GM19351 (cell line): ENCODE data around the gene TCTN2.

Source experiments
- ATAC-seq: cut with Tn5 transposase; IDR thresholded peaks from one replicate; pipeline ENCODE4 v1.9.1; 2021; ENCODE audit warnings: mild to moderate bottlenecking, moderate library complexity; ENCODE audit not compliant: unreplicated experiment

The TCTN2 gene

DNA sequence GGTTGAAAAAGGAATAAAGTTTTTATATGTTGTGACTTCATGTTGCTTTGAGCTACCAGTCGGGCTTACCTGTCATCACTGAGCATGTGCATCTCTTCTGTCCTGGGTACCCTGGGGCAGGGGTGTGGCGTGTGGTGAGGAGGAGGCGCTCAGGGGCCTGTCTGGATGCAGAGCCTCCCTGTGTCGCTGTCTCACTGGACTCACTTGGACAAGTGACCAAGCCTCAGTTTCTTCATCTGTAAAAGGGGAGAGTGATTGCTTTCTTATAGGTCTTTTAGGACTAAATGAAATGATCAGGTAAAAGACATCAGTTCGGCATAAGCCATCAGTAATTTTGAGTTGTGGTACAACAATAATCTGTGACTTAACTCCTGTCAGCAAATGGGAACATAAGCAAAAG, 63.4 kb downstream of the TCTN2 start:
- ATAC-seq = no peak

DNA sequence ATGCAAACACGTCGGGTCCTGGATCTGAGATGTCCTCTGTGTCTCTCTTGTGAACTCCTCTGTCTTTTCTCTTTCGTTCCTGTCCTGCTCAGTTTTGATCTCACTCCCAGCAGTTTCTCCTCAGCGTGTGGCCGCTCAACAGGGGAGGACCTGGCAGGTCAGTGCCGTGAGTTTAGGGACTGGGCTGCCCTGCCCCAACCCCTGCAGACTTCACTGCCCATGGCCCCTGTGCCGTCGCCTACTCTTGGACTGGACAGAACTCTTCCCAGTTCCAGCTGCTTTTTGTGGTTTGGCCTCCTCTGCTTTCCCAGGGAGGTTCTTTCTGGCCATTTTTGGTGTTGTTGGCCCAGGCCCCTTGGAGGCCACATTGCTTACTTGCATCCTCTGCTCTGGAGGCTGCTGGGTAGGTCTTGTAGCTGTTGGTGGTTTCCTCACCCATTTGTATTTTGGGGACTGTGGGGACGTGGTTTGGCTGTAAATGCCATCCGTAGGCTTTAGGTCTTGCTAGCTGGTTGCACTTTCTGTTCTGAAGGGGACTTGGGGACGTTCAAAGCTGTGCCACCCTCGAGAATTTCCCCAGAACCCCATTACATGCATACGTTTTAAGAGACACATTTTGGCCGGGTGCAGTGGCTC, 71.1 kb downstream of the TCTN2 start:
- no peak for ATAC-seq

DNA sequence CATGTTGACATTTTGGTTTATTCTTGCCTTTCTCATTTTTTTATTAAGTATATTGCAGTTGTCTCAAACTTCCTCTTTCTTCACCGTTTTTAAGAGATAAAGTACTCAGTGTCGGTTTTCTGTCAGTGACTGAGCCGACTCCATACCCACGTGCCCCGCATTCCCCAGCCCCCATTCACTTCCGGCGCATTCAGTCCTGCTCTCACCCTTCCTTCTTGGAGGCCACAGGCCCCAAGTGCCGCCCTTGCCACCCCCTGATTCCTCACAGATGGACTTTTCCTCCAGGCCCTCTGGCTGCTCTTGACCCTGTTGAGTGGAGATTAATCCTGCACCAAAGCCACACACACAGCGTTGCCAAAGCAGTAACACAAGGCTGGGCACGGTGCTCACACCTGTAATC, 72.1 kb downstream of the TCTN2 start:
- ATAC-seq = no peak

DNA sequence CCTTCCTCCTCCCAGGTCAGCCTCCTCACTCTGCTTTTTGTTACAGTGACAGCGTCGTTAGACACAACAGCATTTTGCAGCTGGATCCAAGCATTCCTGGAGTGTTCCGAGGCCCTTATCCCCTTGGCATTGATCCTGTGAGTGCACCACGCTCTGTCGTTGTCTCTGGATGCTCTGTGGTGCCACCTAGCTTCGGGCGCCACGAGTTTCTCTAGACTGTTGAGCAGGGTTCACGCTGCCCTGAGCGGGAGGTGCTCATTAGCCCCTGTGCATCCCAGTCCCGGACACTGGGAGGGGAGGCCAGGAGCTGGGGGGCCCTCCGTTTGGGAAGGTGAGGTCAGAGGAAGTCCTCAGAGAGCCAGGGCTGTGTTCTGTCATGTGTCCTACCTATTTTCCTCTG, 73.9 kb downstream of the TCTN2 start:
- no peak for ATAC-seq

DNA sequence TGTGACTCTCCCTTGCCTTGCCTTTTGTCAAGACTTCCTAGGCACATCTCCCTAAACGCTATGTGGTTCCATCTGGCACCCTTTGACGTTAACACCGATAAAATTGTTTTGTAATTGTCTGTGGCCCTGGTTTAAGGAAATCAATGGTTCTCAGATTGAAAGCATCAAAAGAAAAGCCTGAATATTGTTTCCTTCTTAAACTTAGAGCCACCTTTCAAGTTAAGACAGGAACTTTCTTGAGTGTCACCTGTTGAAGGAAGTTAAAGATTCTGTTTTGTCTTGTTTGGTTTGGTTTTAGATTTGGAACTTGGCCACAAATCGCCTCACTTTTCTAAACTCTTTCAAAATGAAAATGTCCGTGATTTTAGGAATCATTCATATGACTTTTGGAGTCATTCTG, 76.4 kb downstream of the TCTN2 start:
- no peak for ATAC-seq

DNA sequence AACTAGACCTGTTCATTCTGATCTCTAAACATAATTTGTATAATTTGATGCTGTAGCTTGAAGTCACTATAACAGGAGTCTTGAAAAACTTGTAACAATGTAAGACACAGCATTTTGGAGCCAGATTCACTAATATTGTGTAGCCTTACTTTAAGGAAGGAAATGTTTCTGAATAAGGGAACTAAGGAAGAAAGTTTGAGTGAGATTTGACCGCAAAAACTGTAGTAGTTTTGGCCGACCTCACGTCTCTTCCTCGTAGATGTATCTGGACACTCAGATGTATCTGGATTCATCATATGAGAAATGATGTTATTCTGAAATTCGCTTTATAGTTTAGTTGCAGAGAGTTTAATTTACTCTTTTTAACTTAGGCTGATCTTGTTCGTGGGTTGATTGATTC, 77.2 kb downstream of the TCTN2 start:
- no peak for ATAC-seq

DNA sequence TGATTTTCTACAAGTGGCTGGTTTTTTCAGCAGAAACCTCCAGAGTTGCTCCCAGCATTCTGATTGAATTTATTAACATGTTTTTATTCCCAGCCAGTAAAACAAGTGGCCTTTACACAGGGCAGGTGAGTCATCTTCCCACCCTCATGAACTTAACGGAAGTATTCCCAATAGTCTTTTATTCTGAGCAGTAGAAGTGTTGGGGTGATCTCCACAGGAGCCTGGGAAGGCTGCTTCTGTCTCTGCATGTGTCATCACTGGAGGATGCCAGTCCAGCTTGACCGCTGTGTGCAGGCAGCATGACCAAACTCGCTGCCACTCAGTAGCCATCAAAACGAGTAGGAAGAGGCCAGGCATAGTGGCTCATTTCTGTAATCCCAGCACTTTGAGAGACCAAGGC, 77.7 kb downstream of the TCTN2 start:
- ATAC-seq = no peak

DNA sequence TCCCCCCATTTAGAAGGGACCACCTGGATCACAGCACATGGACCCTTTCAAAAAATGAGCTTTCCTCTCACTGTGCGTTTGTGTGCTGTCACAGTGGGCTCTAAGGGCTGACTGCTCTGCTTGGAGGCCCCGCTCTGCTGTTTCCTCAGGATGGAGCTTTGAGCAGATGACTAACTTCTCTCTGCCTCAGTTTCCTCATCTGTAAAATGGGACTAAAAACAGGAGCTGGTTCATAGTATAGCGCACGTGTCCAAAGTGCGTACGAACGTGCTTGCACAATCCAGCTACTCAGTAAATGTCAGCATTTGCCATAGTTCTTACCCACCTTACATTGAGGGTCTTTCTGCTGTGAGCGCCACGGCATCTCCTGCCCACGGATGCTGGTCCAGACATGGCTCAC, 78.4 kb downstream of the TCTN2 start:
- ATAC-seq = no peak

DNA sequence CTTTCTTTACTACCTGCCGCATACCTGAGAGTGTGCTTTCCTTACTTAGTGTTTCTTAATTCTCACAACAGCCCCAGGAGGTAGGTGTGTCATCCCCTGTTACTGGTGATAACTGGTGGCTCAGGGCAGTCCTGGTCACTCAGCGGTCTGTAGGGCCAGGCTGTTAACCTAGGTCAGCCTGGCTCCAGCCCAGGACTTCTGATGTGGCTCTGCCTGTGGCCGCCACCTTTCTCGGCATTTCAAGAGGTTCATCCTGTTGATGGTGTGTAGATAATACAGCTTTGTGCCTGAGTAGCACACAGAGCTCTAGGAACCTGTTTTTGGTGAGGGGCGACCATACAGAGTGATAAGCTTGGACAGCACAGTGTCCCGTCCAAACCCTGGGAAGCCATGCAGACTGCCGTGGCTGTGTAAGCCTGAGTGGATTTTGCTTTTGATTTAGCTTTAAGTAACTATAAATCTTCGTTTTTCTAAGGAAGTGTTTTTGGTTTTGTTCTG, 79.3 kb downstream of the TCTN2 start:
- no peak for ATAC-seq

DNA sequence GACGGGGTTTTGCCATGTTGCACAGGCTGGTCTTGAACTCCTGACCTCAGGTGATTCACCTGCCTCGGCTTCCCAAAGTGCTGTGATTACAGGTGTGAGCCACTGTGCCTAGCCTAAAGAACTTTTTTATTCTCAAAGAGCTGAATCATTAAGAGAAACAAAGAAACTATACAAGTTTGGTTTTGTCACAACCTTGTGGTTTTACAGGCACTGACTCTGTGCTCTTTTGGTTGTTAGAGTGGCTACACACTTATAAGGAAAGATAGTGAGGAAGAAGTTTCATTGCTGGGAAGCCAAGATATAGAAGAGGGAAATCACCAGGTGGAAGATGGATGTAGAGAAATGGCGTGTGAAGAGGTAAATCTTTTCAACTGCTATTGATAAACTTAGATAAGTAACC, 81.1 kb downstream of the TCTN2 start:
- no peak for ATAC-seq

DNA sequence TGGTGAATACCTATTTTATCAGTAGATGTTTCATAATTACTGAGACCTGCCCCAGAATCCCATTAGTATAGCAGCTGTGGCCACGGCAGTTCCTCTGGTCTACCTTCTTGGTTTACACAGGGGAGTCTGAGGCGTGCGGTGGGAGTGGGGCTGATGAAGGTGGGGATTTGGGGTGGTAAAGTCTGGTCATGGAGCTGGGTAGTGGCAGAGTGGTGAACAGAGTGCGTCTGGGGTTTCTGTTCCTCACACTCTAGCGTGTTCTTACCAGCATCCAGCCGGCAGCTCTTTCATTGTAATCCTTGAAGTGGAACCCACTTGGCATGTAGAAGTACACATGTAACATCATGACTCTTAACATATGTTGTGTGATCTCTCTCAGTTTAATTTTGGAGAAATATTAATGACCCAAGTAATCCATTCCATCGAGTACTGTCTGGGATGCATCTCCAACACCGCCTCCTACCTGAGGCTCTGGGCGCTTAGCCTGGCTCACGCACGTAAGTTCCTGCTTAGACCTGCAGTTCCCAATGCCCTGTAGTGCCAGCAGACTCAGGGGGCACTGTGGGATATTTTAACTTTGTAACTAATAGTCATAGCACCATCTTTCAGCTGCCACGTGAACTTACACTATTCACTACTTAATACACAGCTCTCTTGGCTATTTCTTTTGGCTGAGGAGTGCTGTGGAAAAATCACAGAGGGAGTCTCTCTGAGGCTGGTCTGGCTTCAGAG, 83.3 kb downstream of the TCTN2 start:
- no peak for ATAC-seq

DNA sequence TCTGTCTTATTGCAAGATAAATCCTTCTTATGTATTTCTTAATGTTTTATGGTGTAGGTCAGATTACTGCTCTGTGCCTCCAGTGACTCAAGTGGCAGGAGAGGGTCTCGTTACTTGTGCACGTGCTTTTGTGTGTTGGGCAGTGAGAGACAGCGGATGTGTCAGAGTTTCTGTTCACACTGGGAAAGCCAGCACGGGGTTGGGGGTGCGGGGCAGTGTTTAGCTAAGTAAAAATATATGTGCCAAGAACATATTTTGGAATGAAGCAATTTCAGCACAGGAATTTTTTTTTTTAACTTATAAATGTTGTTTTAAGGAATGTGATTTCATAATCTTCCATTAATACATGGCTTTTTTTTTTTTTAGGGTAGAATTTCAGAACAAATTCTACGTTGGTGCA, 86.6 kb downstream of the TCTN2 start:
- ATAC-seq = no peak
